Fibroblast of pulmonary artery (primary cell): ENCODE results near the gene MYG1.

Source experiments
- DNase-seq: peaks from one replicate; pipeline ENCODE4 v3.0.0-alpha.2; 2010; ENCODE audit warnings: low read depth
- H3K4me3 ChIP-seq: replicated peaks from 2 replicates; pipeline ENCODE4 v1.5.1; 2011; ENCODE audit warnings: low read depth, mild to moderate bottlenecking, control low read depth, low read length, moderate library complexity
- CTCF ChIP-seq: IDR thresholded peaks from 2 replicates; pipeline ENCODE4 v1.5.1; 2011; ENCODE audit warnings: mild to moderate bottlenecking, control low read depth, low read length, inconsistent platforms; ENCODE audit errors: missing control alignments

The MYG1 gene

DNA sequence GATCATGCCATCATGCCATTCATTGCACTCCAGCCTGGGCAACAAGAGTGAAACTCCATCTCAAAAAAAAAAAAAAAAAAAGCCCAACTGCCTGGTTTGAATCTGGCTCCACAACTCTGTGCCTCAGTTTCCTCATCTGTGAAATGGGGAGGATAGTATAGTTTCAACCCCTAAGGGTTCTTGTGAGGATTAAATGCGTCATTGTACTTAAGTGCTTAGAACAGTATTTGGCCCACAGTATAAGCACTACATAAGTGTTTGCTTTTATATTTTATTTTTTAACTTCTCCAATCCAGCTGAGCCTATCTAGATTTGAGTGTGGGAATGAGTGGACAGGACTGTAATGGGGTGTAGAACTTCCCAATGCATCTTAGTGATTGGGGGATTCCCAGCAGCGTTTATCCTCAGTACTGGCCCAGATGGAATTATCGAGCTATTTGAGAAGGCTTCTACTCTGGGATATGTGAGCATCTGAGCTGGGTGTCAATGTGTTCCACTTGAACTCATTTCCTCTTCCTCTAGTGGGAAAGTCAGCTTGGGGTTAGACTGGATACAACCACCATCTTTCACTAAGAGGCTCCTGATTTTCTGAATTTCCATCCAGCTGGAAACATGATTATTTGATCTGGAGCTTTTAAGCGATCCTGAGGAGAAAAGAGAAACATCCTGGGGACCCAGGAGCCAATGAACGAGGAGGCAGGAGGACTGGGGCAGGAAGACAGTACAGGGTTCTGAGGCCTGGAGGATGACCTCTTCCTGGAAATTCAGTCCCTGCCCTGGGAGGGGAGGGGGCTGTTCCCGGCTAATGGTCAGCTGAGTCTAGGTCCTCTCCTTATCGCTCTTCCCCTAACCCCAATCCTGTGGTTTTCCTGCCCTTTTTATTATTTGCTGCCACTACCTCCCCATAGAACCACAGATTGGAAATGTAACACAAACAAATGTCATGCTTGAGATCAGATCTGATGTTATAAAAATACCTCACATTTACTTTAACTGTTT is 40.7 kb upstream of the MYG1 start:
- no peak for TF ChIP-seq CTCF
- no peak overlapping the region for H3K4me3 ChIP-seq
- DNase-seq: no peak

GRCh38 chr12:53259891-53260290 is 39.6 kb upstream of the MYG1 start:
- no peak for DNase-seq
- H3K4me3 ChIP-seq: no peak overlapping the region
- TF ChIP-seq CTCF: no peak

DNA sequence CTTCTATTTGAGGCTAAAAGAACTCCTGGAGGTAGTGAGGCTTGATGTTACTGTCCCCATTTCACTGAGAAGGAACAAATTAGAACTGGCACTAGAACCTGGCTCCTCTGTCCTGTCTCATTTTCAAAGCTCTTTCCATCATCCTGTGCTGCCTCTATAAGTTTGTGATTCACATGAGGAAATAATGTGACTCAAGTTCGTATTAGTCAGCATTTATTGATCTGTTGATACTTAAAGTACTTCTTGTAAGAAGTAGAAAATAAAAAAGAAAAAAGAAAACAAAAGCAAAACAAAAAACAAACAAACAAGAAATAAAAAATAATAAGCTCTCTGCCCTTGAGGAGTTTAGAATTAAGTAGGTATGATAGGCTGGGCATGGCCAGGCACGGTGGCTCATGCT is 33.7 kb upstream of the MYG1 start:
- no peak for TF ChIP-seq CTCF
- no peak overlapping the region for H3K4me3 ChIP-seq
- no peak for DNase-seq

GRCh38 chr12:53267306-53267998 is 32.0 kb upstream of the MYG1 start:
- no peak for TF ChIP-seq CTCF
- H3K4me3 ChIP-seq: peak overlapping the region; percentile 86
- no peak for DNase-seq

DNA sequence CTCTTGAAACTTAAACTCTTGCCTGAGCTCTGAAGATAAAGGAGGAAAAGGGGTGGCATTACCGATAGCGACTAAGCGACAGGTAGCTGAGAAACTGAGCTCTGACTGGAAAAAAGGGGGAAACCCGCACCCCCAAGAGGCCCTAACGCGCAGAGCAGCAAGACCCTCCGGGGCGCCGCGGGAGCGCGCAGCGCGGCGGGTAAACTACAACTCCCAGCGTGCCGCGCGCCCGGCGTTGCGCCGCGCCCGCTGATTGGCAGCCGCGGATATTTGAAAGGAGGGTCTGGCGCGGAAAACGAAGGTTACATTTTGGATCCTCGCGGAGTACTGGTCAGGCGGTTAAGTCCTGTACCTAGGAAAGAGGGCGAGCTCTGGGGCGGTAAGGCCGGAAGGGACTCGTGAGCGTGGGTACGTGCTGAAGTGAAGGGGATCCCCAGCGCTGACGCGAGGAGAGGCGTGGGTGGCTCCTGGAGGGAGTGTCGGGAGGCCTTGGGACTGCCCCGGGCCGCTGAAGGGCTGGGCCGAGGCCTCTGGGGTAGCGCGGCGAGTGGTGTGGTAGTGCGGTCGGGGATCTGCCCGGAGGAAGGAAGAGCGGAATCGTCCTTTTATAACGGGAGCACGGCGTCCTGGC is 31.4 kb upstream of the MYG1 start, which contains the start of gene ESPL1:
Gene ESPL1, plus strand, starts transcription at position 301 of the 631 bp plus-strand sequence. CDS start 468 bp downstream, outside the sequence.
- peak; percentile 21 for TF ChIP-seq CTCF
- peak within 1 kb of the TSS; percentile 86 for H3K4me3 ChIP-seq
- peak; percentile 76 for DNase-seq

GRCh38 chr12:53268630-53269562 is 30.6 kb upstream of the MYG1 start:
- no peak for TF ChIP-seq CTCF
- H3K4me3 ChIP-seq: peak overlapping the region; percentile 86
- DNase-seq: no peak
